ENCODE data around the gene PSMB5. TPM values are rescaled to one million over a fixed set of nuclear protein-coding genes. Genes with fewer than 3 reads are reported as not detected.

Gene PSMB5
- total and polyA plus RNA-seq, 8 donors, result 29.6 to 62.9 (median 45.9) TPM

GRCh38 chr14:22995889-22996625 lies 38.6 kb downstream of the PSMB5 start:
- FAIRE-seq, result no peak
- H3K9me3 ChIP-seq, result no peaks in the 10 kb centered on the region
- H3K27me3 ChIP-seq, result no peaks in the 10 kb centered on the region
- no peak overlapping the region for H3K4me3 ChIP-seq
- 91 to 92% methylated on average over 9 of the region's 9 CpGs for WGBS, 2 donors
- ATAC-seq, result peak in 1 of 4 donors; percentile 19
- DNase-seq, result peak in 1 of 6 donors; percentile 46
- H3K36me3 ChIP-seq, result no peaks in the 10 kb centered on the region
- H3K4me1 ChIP-seq, result no peaks in the 10 kb centered on the region
- TF ChIP-seq, protein P1, sequence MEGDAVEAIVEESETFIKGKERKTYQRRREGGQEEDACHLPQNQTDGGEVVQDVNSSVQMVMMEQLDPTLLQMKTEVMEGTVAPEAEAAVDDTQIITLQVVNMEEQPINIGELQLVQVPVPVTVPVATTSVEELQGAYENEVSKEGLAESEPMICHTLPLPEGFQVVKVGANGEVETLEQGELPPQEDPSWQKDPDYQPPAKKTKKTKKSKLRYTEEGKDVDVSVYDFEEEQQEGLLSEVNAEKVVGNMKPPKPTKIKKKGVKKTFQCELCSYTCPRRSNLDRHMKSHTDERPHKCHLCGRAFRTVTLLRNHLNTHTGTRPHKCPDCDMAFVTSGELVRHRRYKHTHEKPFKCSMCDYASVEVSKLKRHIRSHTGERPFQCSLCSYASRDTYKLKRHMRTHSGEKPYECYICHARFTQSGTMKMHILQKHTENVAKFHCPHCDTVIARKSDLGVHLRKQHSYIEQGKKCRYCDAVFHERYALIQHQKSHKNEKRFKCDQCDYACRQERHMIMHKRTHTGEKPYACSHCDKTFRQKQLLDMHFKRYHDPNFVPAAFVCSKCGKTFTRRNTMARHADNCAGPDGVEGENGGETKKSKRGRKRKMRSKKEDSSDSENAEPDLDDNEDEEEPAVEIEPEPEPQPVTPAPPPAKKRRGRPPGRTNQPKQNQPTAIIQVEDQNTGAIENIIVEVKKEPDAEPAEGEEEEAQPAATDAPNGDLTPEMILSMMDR (IDR thresholded peaks at IDR 0.05), result no peak
- intact Hi-C loops (cut with DNase I), result loop anchor here in 2 of 3 donors (5.0 to 10.0 kb wide), 2 partner anchors 51 to 59 kb away; partner anchors contain the start of gene CDH24 (in 1 of the 2)
- H3K27ac ChIP-seq, result no peak overlapping the region

DNA sequence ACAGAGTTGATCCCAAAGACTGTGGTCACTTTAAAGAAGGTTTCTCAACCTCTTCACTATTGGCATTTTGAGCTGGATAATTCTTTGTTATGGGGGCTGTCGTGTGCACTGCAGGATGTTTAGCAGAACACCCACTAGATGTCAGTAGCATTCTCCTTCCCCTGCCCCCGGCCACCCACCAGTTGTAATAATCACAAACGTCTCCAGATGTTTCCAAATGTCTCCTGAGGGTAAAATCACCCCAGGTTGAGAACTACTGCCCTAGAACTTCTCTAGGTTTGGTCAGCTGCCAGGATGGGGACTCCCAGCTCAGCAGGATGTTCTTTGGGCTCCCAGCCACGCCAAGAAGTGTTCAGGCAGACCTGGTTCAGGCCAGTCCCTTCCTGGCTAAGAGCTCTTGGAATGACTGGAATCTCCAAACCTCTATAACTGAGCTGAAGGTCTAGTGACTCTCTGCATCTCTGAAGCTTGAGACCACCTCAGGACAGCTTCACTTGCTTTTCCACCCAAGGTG lies 39.9 kb downstream of the PSMB5 start:
- intact Hi-C loops (cut with DNase I), result loop anchor here in 2 of 3 donors (5.0 to 10.0 kb wide), 2 partner anchors 52 to 60 kb away; partner anchors contain the start of gene CDH24 (in 1 of the 2)
- H3K4me1 ChIP-seq, result no peaks in the 10 kb centered on the region
- no peaks in the 10 kb centered on the region for H3K9me3 ChIP-seq
- WGBS, 2 donors, result 14 to 20% methylated on average over 4 of the region's 4 CpGs
- H3K27me3 ChIP-seq, result no peaks in the 10 kb centered on the region
- H3K36me3 ChIP-seq, result no peaks in the 10 kb centered on the region
- no peak overlapping the region for H3K4me3 ChIP-seq
- FAIRE-seq, result no peak
- ATAC-seq, result peak in 3 of 4 donors; percentile 69 to 82 (median 80)
- H3K27ac ChIP-seq, result no peak overlapping the region
- no peak for DNase-seq
- TF ChIP-seq, protein P1 (IDR thresholded peaks at IDR 0.05), result peak in 2 of 4 donors; percentile 19 to 25

DNA sequence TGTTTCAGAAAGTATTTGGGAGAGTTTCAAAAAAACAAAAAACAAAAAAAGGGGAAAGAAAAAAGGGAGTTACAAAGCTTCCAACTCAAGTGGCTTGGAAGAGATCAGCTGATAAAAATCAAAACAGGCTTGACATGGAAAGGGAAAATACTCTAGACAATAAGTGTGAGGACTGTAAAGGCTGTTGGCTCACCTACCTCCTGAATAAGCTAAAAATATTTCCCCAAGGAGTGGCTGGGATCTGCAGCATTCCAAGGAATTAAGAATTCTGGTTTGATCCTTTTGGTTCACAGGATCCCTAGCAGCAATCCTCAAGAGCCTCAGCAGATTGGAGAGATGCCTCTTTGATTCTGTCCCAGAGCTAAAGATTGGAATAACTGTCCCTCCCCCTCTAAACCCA lies 41.2 kb downstream of the PSMB5 start:
- TF ChIP-seq, protein P1 (IDR thresholded peaks at IDR 0.05), result no peak
- Histone ChIP-seq H3K27ac (no peak overlapping the region), H3K4me1 (no peaks in the 10 kb centered on the region), H3K9me3 (no peaks in the 10 kb centered on the region), H3K36me3 (no peaks in the 10 kb centered on the region), H3K4me3 (no peak overlapping the region), H3K27me3 (no peaks in the 10 kb centered on the region)
- ATAC-seq (no peak), DNase-seq (no peak), FAIRE-seq (no peak)
- intact Hi-C loops (cut with DNase I), result loop anchor here in 1 of 3 donors (10.0 kb wide), 1 partner anchor 61 kb away; the partner anchor contains the start of gene CDH24

- H3K4me1 ChIP-seq, result no peaks in the 10 kb centered on the region
- WGBS, 2 donors, result 91 to 96% methylated on average over 8 of the region's 8 CpGs
- no peak overlapping the region for H3K27ac ChIP-seq
- DNase-seq, result no peak
- ATAC-seq, result no peak
- no peaks in the 10 kb centered on the region for H3K36me3 ChIP-seq
- H3K27me3 ChIP-seq, result no peaks in the 10 kb centered on the region
- FAIRE-seq, result no peak
- TF ChIP-seq, protein P1 (IDR thresholded peaks at IDR 0.05), result no peak
- no peak overlapping the region for H3K4me3 ChIP-seq
- no peaks in the 10 kb centered on the region for H3K9me3 ChIP-seq
- intact Hi-C loops (cut with DNase I), result loop anchor here in 1 of 3 donors (10.0 kb wide), 1 partner anchor 63 kb away; the partner anchor contains the start of gene CDH24
Measured at GRCh38 chr14:22991852-22992251, 42.8 kb downstream of the PSMB5 start.

Data from pancreas (tissue), 10 donors.